ENCODE measurements around the gene PATJ. TPM values are rescaled to one million over a fixed set of nuclear protein-coding genes. Genes with fewer than 3 reads are reported as not detected.
A peak's percentile ranks its signal among the peaks of the same experiment; 100 is the strongest.
"Not testable (repeated sequence)": the region's sequence is repeated elsewhere in the genome, so short reads cannot be mapped to it uniquely, and the experiment has no call there.

Gene PATJ
- polyA plus RNA-seq, 1 of the 3 experiments (the other 2 are of a cell fraction), result 3.0 TPM

GRCh38 chr1:61942856-61943255 lies 200.6 kb downstream of the PATJ start:
- Histone ChIP-seq H3K36me3 (replicated peaks in 1 of 2; ENCODE audit: control insufficient read depth in 1 of 2, insufficient read depth in 2 of 2, low read length in 1 of 2) (no peaks in the 10 kb centered on the region), H3K9me2 (no peaks in the 10 kb centered on the region), H3K9me3 (no peaks in the 10 kb centered on the region), H3K27me3 (ENCODE audit: insufficient read depth) (no peaks in the 10 kb centered on the region), H3K4me3 (ENCODE audit: low read depth in 2 of 2, low read length in 1 of 2) (no peak overlapping the region), H3K9ac (no peak overlapping the region), H3K4me1 (ENCODE audit: control insufficient read depth in 1 of 2, insufficient read depth in 2 of 2, low read depth in 1 of 2, low read length in 1 of 2) (no peaks in the 10 kb centered on the region), H3K4me2 (no peak overlapping the region), H3F3A (replicated peaks; ENCODE audit: insufficient read depth) (peaks cover 2% of the 10 kb centered on the region), H4K20me1 (ENCODE audit: insufficient read depth) (no peaks in the 10 kb centered on the region), H2AFZ (ENCODE audit: low read depth) (no peak overlapping the region), H3K79me2 (ENCODE audit: insufficient read depth) (no peaks in the 10 kb centered on the region), H3K27ac (ENCODE audit: low read depth in 2 of 2, low read length in 1 of 2) (no peak overlapping the region)
- CTCF ChIA-PET, result no interaction called here
- no peak for DNase-seq
- no peak for TF ChIP-seq CHD2 (IDR thresholded peaks at IDR 0.05; ENCODE audit: low read length, partially characterized antibody)
- TF ChIP-seq PBX3 (IDR thresholded peaks at IDR 0.05), result no peak
- TF ChIP-seq MEF2A (IDR thresholded peaks at IDR 0.05; ENCODE audit: borderline replicate concordance, low read depth), result no peak
- TF ChIP-seq SIN3A (IDR thresholded peaks at IDR 0.05; ENCODE audit: borderline replicate concordance, low read depth, low read length), result no peak
- TF ChIP-seq TEAD4 (IDR thresholded peaks at IDR 0.05; ENCODE audit: borderline replicate concordance, insufficient read depth), result no peak
- TF ChIP-seq MXI1 (IDR thresholded peaks at IDR 0.05; ENCODE audit: low read depth, low read length), result no peak
- no peak for TF ChIP-seq FOXM1 (IDR thresholded peaks at IDR 0.05; ENCODE audit: low read depth)
- TF ChIP-seq YY1 (IDR thresholded peaks at IDR 0.05; ENCODE audit: low read depth), result no peak
- no peak for TF ChIP-seq POLR2AphosphoS5 (IDR thresholded peaks at IDR 0.05; ENCODE audit: low read depth, low read length)
- TF ChIP-seq RFX5 (IDR thresholded peaks at IDR 0.05; ENCODE audit: low read length), result no peak
- TF ChIP-seq TCF12 (IDR thresholded peaks at IDR 0.05), result no peak
- POLR2A ChIA-PET, result no interaction called here
- 96% methylated on average over 5 of the region's 5 CpGs for WGBS (ENCODE audit: low lambda C conversion rate)

DNA sequence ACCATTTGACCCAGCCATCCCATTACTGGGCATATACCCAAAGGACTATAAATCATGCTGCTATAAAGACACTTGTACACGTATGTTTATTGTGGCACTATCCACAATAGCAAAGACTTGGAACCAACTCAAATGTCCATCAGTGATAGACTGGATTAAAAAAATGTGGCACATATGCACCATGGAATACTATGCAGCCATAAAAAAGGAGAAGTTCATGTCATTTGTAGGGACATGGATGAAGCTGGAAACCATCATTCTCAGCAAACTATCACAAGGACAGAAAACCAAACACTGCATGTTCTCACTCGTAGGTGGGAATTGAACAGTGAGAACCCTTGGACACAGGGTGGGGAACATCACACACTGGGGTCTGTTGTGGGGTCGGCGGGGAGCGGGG lies 206.4 kb downstream of the PATJ start:
- H2AFZ ChIP-seq (ENCODE audit: low read depth); H3K36me3 ChIP-seq (replicated peaks in 1 of 2; ENCODE audit: control insufficient read depth in 1 of 2, insufficient read depth in 2 of 2, low read length in 1 of 2); H3K4me1 ChIP-seq (ENCODE audit: control insufficient read depth in 1 of 2, insufficient read depth in 2 of 2, low read depth in 1 of 2, low read length in 1 of 2); H3K9me3 ChIP-seq; H3K27me3 ChIP-seq (ENCODE audit: insufficient read depth); DNase-seq; H3K9me2 ChIP-seq; H3F3A ChIP-seq (replicated peaks; ENCODE audit: insufficient read depth); H3K27ac ChIP-seq (ENCODE audit: low read depth in 2 of 2, low read length in 1 of 2); H3K4me3 ChIP-seq (ENCODE audit: low read depth in 2 of 2, low read length in 1 of 2); H3K4me2 ChIP-seq; POLR2A ChIA-PET; H4K20me1 ChIP-seq (ENCODE audit: insufficient read depth); H3K9ac ChIP-seq; CTCF ChIA-PET; H3K79me2 ChIP-seq (ENCODE audit: insufficient read depth): not testable (repeated sequence)
- 86% methylated on average over 4 of the region's 5 CpGs for WGBS (ENCODE audit: low lambda C conversion rate)

DNA sequence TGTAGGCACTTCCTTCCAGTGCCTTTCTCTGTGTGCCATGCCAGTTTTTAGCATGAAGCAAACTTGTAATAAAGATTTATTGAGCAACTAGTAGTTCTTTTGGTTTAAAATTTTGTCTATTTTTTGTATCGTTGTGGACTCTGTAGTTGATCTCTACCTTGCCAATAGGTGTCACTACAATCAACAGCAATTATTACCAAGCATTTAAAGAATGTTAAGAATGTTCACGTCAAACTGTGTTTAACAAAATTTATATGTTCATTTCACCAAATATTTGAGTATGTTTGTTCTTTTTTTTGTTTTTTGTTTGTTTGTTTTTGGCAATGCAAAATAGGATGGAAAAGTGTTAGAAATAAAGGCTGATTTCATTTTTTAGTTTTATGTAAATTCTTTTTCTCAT lies 208.1 kb downstream of the PATJ start:
- Histone ChIP-seq H3K27ac (ENCODE audit: low read depth in 2 of 2, low read length in 1 of 2) (no peak overlapping the region), H3K4me3 (ENCODE audit: low read depth in 2 of 2, low read length in 1 of 2) (no peak overlapping the region)
- CTCF ChIA-PET, result interaction anchor here (0.7 to 1.4 kb wide), 5 partner anchors 19 to 180 kb away, joined by 3 to 5 read pairs (median 3); no protein-coding TSS in a partner anchor

More for the DNA sequence above, 208.1 kb downstream of the PATJ start:
- no peaks in the 10 kb centered on the region for H3K9me3 ChIP-seq
- H3K9ac ChIP-seq, result no peak overlapping the region
- no peaks in the 10 kb centered on the region for H3K27me3 ChIP-seq (ENCODE audit: insufficient read depth)
- H4K20me1 ChIP-seq (ENCODE audit: insufficient read depth), result no peaks in the 10 kb centered on the region
- DNase-seq, result no peak
- no peaks in the 10 kb centered on the region for H3K79me2 ChIP-seq (ENCODE audit: insufficient read depth)
- 43% methylated on average over 2 of the region's 2 CpGs for WGBS (ENCODE audit: low lambda C conversion rate)
- no peaks in the 10 kb centered on the region for H3F3A ChIP-seq (replicated peaks; ENCODE audit: insufficient read depth)
- H3K36me3 ChIP-seq (replicated peaks in 1 of 2; ENCODE audit: control insufficient read depth in 1 of 2, insufficient read depth in 2 of 2, low read length in 1 of 2), result peaks cover 0 to 5% of the 10 kb centered on the region in 2 experiments
- no peaks in the 10 kb centered on the region for H3K9me2 ChIP-seq
- no peak overlapping the region for H3K4me2 ChIP-seq
- no peak overlapping the region for H2AFZ ChIP-seq (ENCODE audit: low read depth)
- peak; percentile 43; the same call in 1 of the 2 replicates for TF ChIP-seq CTCF (IDR thresholded peaks at IDR 0.05)
- no peak for TF ChIP-seq TAF1 (IDR thresholded peaks at IDR 0.05; ENCODE audit: borderline replicate concordance, low read depth, low read length)
- peak; percentile 52 for TF ChIP-seq RAD21 (IDR thresholded peaks at IDR 0.05; ENCODE audit: low read length)
- POLR2A ChIA-PET, result no interaction called here
- peaks cover 0 to 5% of the 10 kb centered on the region in 2 experiments; a peak in 2 of 4 replicates for H3K4me1 ChIP-seq (ENCODE audit: control insufficient read depth in 1 of 2, insufficient read depth in 2 of 2, low read depth in 1 of 2, low read length in 1 of 2)

Data from SK-N-SH (cell line).